ENCODE measurements around the gene ZNF195.
A peak's percentile ranks its signal among the peaks of the same experiment; 100 is the strongest.
"Not testable (repeated sequence)": the region's sequence is repeated elsewhere in the genome, so short reads cannot be mapped to it uniquely, and the experiment has no call there.

Gene ZNF195

DNA sequence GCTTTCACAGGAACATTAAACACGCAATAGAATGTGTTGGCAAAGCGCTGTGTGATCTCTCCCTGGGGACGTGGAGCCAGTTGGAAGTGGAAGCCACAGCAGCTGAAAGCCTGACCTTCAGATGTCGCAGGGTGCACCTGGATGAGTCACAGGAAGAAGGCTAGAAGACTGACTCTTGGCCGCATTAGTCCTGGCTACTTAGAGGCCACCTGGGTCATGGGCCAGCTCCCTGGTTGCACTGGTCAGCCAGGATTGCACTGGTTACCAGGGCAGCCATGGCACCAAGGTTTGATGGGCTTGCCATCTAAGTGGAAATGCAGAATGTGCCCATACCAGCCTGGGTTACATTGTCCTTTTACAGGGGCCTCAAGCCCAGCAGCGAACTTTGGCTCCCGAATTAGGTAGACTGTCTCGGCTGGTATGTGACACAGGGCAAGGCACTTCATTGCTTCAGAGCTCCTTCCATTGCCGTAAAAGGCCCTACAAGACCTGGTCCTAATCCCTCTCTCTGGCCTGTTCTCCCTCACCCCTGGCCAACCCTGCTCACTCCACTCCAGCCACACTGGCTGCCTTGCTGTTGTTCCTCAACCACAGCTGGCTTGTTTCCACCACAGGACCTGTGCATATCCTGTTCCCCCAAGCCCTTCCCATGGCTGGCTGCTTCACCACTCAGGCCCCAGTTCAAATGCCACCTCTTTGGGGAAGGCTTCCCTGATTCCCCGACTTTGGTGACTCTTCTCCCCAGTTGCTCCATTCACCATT is 41.5 kb upstream of the ZNF195 start:
- H3K36me3 ChIP-seq (replicated peaks; ENCODE audit: low read depth, low read length); H3K4me1 ChIP-seq (ENCODE audit: low read length); H3K27me3 ChIP-seq (ENCODE audit: low read depth, low read length); H2AFZ ChIP-seq (ENCODE audit: low read depth, low read length); H3K79me2 ChIP-seq (ENCODE audit: low read length); H3K27ac ChIP-seq (ENCODE audit: low read length); H3K9ac ChIP-seq (ENCODE audit: low read length); H3K4me2 ChIP-seq (ENCODE audit: low read length); H4K20me1 ChIP-seq (ENCODE audit: insufficient read depth, low read length); H3K9me3 ChIP-seq (ENCODE audit: insufficient read depth, low read length); H3K4me3 ChIP-seq (ENCODE audit: low read length): not testable (repeated sequence)

- H3K79me2 ChIP-seq (ENCODE audit: low read length); H3K9me3 ChIP-seq (ENCODE audit: insufficient read depth, low read length); H3K27me3 ChIP-seq (ENCODE audit: low read depth, low read length); H3K9ac ChIP-seq (ENCODE audit: low read length); H3K27ac ChIP-seq (ENCODE audit: low read length); H2AFZ ChIP-seq (ENCODE audit: low read depth, low read length); H3K4me3 ChIP-seq (ENCODE audit: low read length); H3K36me3 ChIP-seq (replicated peaks; ENCODE audit: low read depth, low read length); H4K20me1 ChIP-seq (ENCODE audit: insufficient read depth, low read length); H3K4me1 ChIP-seq (ENCODE audit: low read length); H3K4me2 ChIP-seq (ENCODE audit: low read length): not testable (repeated sequence)
These were observed 40.5 kb upstream of the ZNF195 start for GRCh38 chr11:3419496-3419895.

GRCh38 chr11:3417047-3417446 is 38.1 kb upstream of the ZNF195 start:
- H3K9ac ChIP-seq (ENCODE audit: low read length); H2AFZ ChIP-seq (ENCODE audit: low read depth, low read length); H3K4me3 ChIP-seq (ENCODE audit: low read length); H4K20me1 ChIP-seq (ENCODE audit: insufficient read depth, low read length); H3K27me3 ChIP-seq (ENCODE audit: low read depth, low read length); H3K36me3 ChIP-seq (replicated peaks; ENCODE audit: low read depth, low read length); H3K4me2 ChIP-seq (ENCODE audit: low read length); H3K27ac ChIP-seq (ENCODE audit: low read length); H3K4me1 ChIP-seq (ENCODE audit: low read length); H3K79me2 ChIP-seq (ENCODE audit: low read length); H3K9me3 ChIP-seq (ENCODE audit: insufficient read depth, low read length): not testable (repeated sequence)
- TF ChIP-seq CTCF (IDR thresholded peaks at IDR 0.05; ENCODE audit: low read depth, low read length): peak; percentile 42

DNA sequence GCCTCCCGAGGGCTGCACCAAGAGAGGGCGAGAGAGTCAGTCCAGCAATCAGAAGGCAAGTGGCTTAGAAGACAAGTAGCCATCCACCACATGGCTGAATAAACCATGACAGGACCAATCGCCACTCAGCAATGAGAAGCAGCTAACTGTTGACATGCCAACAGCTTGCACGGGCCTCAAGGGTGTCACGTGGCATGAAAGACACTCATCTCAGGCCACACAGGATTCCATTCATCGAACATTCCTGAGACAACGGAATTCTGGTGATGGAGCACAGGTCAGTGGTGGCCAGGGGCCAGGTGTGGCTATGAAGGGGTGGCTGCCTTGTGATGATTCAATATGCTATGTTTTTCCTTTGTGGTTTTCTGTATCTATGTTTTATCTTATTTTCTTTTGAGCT is 36.4 kb upstream of the ZNF195 start:
- H3K4me3 ChIP-seq (ENCODE audit: low read length); H3K4me2 ChIP-seq (ENCODE audit: low read length); H2AFZ ChIP-seq (ENCODE audit: low read depth, low read length); H4K20me1 ChIP-seq (ENCODE audit: insufficient read depth, low read length); H3K27ac ChIP-seq (ENCODE audit: low read length); H3K36me3 ChIP-seq (replicated peaks; ENCODE audit: low read depth, low read length); H3K9ac ChIP-seq (ENCODE audit: low read length); H3K27me3 ChIP-seq (ENCODE audit: low read depth, low read length); H3K79me2 ChIP-seq (ENCODE audit: low read length); H3K4me1 ChIP-seq (ENCODE audit: low read length); H3K9me3 ChIP-seq (ENCODE audit: insufficient read depth, low read length): not testable (repeated sequence)

- not testable (repeated sequence) for H3K27ac ChIP-seq (ENCODE audit: low read length); H2AFZ ChIP-seq (ENCODE audit: low read depth, low read length); H4K20me1 ChIP-seq (ENCODE audit: insufficient read depth, low read length); H3K27me3 ChIP-seq (ENCODE audit: low read depth, low read length); H3K36me3 ChIP-seq (replicated peaks; ENCODE audit: low read depth, low read length); H3K79me2 ChIP-seq (ENCODE audit: low read length); H3K4me1 ChIP-seq (ENCODE audit: low read length); H3K9me3 ChIP-seq (ENCODE audit: insufficient read depth, low read length); H3K4me2 ChIP-seq (ENCODE audit: low read length); H3K9ac ChIP-seq (ENCODE audit: low read length); H3K4me3 ChIP-seq (ENCODE audit: low read length)
These were observed 34.7 kb upstream of the ZNF195 start for GRCh38 chr11:3413666-3414065.

DNA sequence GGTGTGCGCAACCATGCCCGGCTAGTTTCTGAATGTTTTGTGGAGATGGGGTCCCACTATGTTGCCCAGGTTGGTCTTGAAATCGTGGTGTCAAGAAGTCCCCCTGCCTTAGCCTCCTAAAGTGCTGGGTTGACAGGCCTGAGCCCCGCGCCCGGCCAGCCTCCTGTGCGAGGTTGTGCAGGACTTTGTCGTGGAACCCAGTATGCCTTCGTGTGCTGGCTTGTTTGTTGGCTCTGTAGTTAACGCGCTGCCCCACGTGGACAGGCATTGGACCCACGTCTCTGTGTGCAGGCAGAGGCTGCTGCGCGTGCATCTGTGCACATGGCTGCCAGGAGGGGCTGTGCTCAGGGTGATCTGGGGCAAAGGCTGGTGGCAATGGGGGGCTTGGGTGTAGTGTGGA is 33.9 kb upstream of the ZNF195 start:
- no peak overlapping the region for H3K27ac ChIP-seq (ENCODE audit: low read length)
- H3K4me2 ChIP-seq (ENCODE audit: low read length): no peak overlapping the region
- no peaks in the 10 kb centered on the region for H3K79me2 ChIP-seq (ENCODE audit: low read length)
- H3K4me3 ChIP-seq (ENCODE audit: low read length): no peak overlapping the region
- H2AFZ ChIP-seq (ENCODE audit: low read depth, low read length): no peak overlapping the region
- H4K20me1 ChIP-seq (ENCODE audit: insufficient read depth, low read length): no peaks in the 10 kb centered on the region
- no peaks in the 10 kb centered on the region for H3K27me3 ChIP-seq (ENCODE audit: low read depth, low read length)
- peaks cover 3% of the 10 kb centered on the region; the same call in 1 of the 2 replicates for H3K4me1 ChIP-seq (ENCODE audit: low read length)
- no peaks in the 10 kb centered on the region for H3K9me3 ChIP-seq (ENCODE audit: insufficient read depth, low read length)
- TF ChIP-seq CTCF (IDR thresholded peaks at IDR 0.05; ENCODE audit: low read depth, low read length) (no peak), EZH2phosphoT487 (IDR thresholded peaks at IDR 0.05; ENCODE audit: low read depth) (no peak)
- H3K36me3 ChIP-seq (replicated peaks; ENCODE audit: low read depth, low read length): no peaks in the 10 kb centered on the region
- no peak overlapping the region for H3K9ac ChIP-seq (ENCODE audit: low read length)
